Measurements from ENCODE around the gene CFI.

Gene CFI

GRCh38 chr4:109801895-109802319 lies at the start of gene CFI:
CFI (minus strand) TSS chr4:109801999; CDS start chr4:109801971, 28 bp downstream.
- Histone ChIP-seq H3K9ac (no peak within 1 kb of the TSS), H3K79me2 (ENCODE audit: insufficient read depth, low read depth) (no peaks in the 10 kb centered on the region), H3K4me2 (peak within 1 kb of the TSS; percentile 18; the same call in 1 of the 2 replicates), H3K27ac (no peak within 1 kb of the TSS), H4K20me1 (ENCODE audit: insufficient read depth) (no peaks in the 10 kb centered on the region), H3K27me3 (ENCODE audit: insufficient read depth, low read depth) (no peaks in the 10 kb centered on the region), H3K36me3 (ENCODE audit: insufficient read depth) (no peaks in the 10 kb centered on the region), H3K4me3 (IDR thresholded peaks at IDR 0.05; ENCODE audit: insufficient read depth, low read depth, low read length) (no peak within 1 kb of the TSS), H2AFZ (ENCODE audit: low read depth) (0 out of 2 replicates have a peak within 1 kb of the TSS, but pooled peaks have one; percentile 0), H3K4me1 (ENCODE audit: low read depth, poor library complexity, severe bottlenecking) (peaks cover 18% of the 10 kb centered on the region)
- no peak for TF ChIP-seq CTCF (conservative IDR thresholded peaks at IDR 0.05; ENCODE audit: low read depth, low read length)

DNA sequence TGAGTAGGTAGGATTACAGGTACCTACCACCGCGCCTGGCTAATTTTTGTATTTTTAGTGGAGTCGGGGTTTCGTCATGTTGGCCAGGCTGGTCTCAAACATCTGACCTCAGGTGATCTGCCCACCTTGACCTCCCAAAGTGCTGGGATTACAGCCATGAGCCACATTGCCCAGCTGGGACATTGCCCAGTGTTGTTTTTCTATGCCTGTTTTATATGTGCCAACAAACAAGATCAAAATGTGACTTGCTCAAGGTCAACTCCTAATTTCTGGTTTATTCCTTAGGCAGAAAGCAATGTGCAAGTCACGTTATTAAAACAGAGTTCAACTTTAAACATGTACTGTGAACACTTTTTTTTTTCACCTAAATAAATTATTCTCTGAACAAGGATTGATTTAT lies 48.8 kb upstream of the CFI start:
- Histone ChIP-seq H3K4me3 (IDR thresholded peaks at IDR 0.05; ENCODE audit: insufficient read depth, low read depth, low read length) (no peak overlapping the region), H3K4me2 (no peak overlapping the region), H4K20me1 (ENCODE audit: insufficient read depth) (no peaks in the 10 kb centered on the region), H3K36me3 (ENCODE audit: insufficient read depth) (no peaks in the 10 kb centered on the region), H2AFZ (ENCODE audit: low read depth) (no peak overlapping the region), H3K79me2 (ENCODE audit: insufficient read depth, low read depth) (no peaks in the 10 kb centered on the region), H3K27me3 (ENCODE audit: insufficient read depth, low read depth) (no peaks in the 10 kb centered on the region), H3K9ac (no peak overlapping the region), H3K4me1 (ENCODE audit: low read depth, poor library complexity, severe bottlenecking) (no peaks in the 10 kb centered on the region), H3K27ac (no peak overlapping the region)
- TF ChIP-seq CTCF (conservative IDR thresholded peaks at IDR 0.05; ENCODE audit: low read depth, low read length): no peak

- H3K79me2 ChIP-seq (ENCODE audit: insufficient read depth, low read depth): no peaks in the 10 kb centered on the region
- H3K9ac ChIP-seq: no peak overlapping the region
- H3K36me3 ChIP-seq (ENCODE audit: insufficient read depth): no peaks in the 10 kb centered on the region
- H2AFZ ChIP-seq (ENCODE audit: low read depth): no peak overlapping the region
- H3K4me2 ChIP-seq: no peak overlapping the region
- H3K27ac ChIP-seq: no peak overlapping the region
- no peaks in the 10 kb centered on the region for H4K20me1 ChIP-seq (ENCODE audit: insufficient read depth)
- TF ChIP-seq CTCF (conservative IDR thresholded peaks at IDR 0.05; ENCODE audit: low read depth, low read length): no peak
- no peaks in the 10 kb centered on the region for H3K27me3 ChIP-seq (ENCODE audit: insufficient read depth, low read depth)
- no peak overlapping the region for H3K4me3 ChIP-seq (IDR thresholded peaks at IDR 0.05; ENCODE audit: insufficient read depth, low read depth, low read length)
- H3K4me1 ChIP-seq (ENCODE audit: low read depth, poor library complexity, severe bottlenecking): no peaks in the 10 kb centered on the region
Measured at GRCh38 chr4:109848501-109848900, 46.7 kb upstream of the CFI start.

DNA sequence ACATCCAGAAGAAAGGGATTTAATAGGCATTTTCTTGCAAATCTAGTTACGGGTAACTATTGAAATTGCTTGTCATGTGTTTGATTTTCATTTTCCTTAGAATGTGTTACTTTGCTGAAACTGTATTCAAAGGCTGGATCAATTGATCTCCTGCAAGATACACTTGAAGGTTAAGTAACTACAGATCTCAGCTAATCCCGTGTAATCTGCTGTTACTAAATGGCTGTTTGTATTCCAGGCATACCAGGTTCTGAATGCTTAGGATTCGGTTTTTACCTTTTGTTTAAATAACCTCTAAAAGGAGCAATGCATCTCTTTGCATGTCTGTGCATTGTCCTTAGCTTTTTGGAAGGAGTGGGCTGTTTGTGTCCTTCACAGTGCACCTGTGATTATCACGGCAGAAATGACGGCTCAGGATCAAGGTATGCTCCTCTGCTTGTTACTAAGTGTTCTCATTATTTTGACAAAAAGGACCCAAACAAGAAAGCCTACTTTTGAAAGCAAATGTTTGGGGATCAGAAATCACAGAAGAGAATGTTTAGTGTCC lies 46.2 kb upstream of the CFI start, which contains the start of gene LRIT3:
LRIT3 (plus strand) TSS at position 212 of the 547 bp plus-strand sequence; CDS start at position 307, 95 bp downstream.
- H3K36me3 ChIP-seq (ENCODE audit: insufficient read depth): no peaks in the 10 kb centered on the region
- TF ChIP-seq CTCF (conservative IDR thresholded peaks at IDR 0.05; ENCODE audit: low read depth, low read length): no peak
- no peaks in the 10 kb centered on the region for H3K79me2 ChIP-seq (ENCODE audit: insufficient read depth, low read depth)

More for the DNA sequence above, 46.2 kb upstream of the CFI start, which contains the start of gene LRIT3:
- Histone ChIP-seq H2AFZ (ENCODE audit: low read depth) (no peak within 1 kb of the TSS), H3K4me3 (IDR thresholded peaks at IDR 0.05; ENCODE audit: insufficient read depth, low read depth, low read length) (no peak within 1 kb of the TSS), H3K4me1 (ENCODE audit: low read depth, poor library complexity, severe bottlenecking) (no peaks in the 10 kb centered on the region), H3K9ac (no peak within 1 kb of the TSS), H3K27me3 (ENCODE audit: insufficient read depth, low read depth) (no peaks in the 10 kb centered on the region), H4K20me1 (ENCODE audit: insufficient read depth) (no peaks in the 10 kb centered on the region), H3K4me2 (no peak within 1 kb of the TSS), H3K27ac (no peak within 1 kb of the TSS)

All from KMS-11 (cell line).